ENCODE data around the gene ZC3HAV1.

GRCh38 chr7:139111147-139111546, 1.6 kb upstream of the ZC3HAV1 start:
- TF ChIP-seq TAF1 (IDR thresholded peaks at IDR 0.05; ENCODE audit: borderline replicate concordance, insufficient read depth, low read length): no peak
- TF ChIP-seq REST (IDR thresholded peaks at IDR 0.05; ENCODE audit: insufficient read depth in 1 of 2, low read depth in 2 of 2, low read length in 2 of 2): no peak
- no peak for TF ChIP-seq SIN3A (IDR thresholded peaks at IDR 0.05; ENCODE audit: borderline replicate concordance, insufficient read depth, low read length)
- TF ChIP-seq POLR2AphosphoS5 (IDR thresholded peaks at IDR 0.05; ENCODE audit: low read depth, low read length): no peak
